GM18951 (cell line): ENCODE measurements around the gene RHO.

Experiments
- POLR2A ChIP-seq: IDR thresholded peaks from 4 replicates; pipeline ENCODE4 v1.6.1; 2011; ENCODE audit warnings: mild to moderate bottlenecking; ENCODE audit not compliant: insufficient read length, insufficient read depth; ENCODE audit errors: extremely low read depth
- in situ Hi-C: fragments of 300-500 bp; cut with MboI; formaldehyde crosslinking; loops from one replicate; pipeline ENCODE4 v1.12.0; 2022; ENCODE audit warnings: low sequenced_read_pairs, mixed read lengths, inconsistent platforms; ENCODE audit not compliant: unreplicated experiment

The RHO gene

DNA sequence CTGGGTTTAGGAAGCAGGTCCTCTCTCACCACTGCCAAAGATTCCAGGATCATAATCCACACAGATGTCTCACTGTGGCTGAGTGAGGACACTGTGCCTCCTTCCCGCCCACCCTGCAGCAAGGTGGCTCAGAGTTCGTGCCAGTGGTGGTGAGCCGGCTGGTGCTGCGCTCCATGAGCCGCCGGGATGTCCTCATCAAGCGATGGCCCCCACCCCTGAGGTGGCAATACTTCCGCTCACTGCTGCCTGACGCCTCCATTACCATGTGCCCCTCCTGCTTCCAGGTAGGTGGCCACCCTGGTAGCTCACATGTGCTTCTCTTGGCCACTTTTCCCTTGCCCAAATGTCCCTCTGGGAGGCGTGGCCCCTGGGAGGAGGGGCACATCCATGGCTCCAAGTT, 9.0 kb upstream of the RHO start:
- no peak for TF ChIP-seq POLR2A
- in situ Hi-C loops, result no loop called here

DNA sequence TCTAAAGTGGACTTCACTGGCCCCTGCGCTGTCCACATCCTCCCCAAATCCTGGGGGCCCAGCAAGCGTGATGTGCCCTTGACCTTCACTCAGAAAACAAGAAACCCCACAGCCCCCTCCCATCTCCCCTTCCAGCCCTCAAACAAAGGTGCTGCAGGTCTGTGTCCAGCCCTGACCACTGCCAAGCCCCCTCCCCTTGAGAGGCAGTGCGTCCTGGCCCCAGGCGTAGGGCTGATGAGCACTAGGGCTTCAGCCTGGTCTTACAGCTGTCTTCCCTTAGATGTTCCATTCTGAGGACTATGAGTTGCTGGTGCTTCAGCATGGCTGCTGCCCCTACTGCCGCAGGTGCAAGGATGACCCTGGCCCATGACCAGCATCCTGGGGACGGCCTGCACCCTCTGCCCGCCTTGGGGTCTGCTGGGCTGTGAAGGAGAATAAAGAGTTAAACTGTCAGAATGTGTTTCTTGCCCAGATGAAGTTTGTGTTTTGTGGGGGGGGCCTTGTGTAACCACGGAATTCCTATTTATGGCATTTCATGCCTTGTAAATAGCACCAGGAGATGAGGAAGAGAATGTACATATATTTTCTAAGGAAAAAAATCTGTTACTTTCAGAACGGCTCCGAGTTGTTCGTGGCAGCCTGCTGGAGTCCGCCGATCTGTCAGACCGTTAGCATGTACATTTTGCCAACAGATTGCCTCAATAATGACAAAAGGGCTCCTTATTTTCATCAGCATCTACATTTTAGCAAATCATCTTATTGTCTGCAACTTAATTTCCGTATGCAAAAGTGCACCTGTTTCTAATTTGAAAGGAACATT, 8.3 kb upstream of the RHO start:
- in situ Hi-C loops, result no loop called here
- no peak for TF ChIP-seq POLR2A

- in situ Hi-C loops, result no loop called here
- no peak for TF ChIP-seq POLR2A
Measured at GRCh38 chr3:129520960-129521359, 7.5 kb upstream of the RHO start.

- in situ Hi-C loops, result no loop called here
- no peak for TF ChIP-seq POLR2A
Measured at GRCh38 chr3:129521611-129522010, 6.8 kb upstream of the RHO start.

- no peak for TF ChIP-seq POLR2A
- in situ Hi-C loops, result no loop called here
Measured at GRCh38 chr3:129522953-129523352, 5.5 kb upstream of the RHO start.

- no peak for TF ChIP-seq POLR2A
- in situ Hi-C loops, result no loop called here
Measured at GRCh38 chr3:129524081-129524480, 4.4 kb upstream of the RHO start.

GRCh38 chr3:129525341-129525968, 3.0 kb upstream of the RHO start:
- in situ Hi-C loops, result no loop called here
- TF ChIP-seq POLR2A, result no peak

- TF ChIP-seq POLR2A, result no peak
- in situ Hi-C loops, result no loop called here
Measured at GRCh38 chr3:129526121-129526900, 2.1 kb upstream of the RHO start.

DNA sequence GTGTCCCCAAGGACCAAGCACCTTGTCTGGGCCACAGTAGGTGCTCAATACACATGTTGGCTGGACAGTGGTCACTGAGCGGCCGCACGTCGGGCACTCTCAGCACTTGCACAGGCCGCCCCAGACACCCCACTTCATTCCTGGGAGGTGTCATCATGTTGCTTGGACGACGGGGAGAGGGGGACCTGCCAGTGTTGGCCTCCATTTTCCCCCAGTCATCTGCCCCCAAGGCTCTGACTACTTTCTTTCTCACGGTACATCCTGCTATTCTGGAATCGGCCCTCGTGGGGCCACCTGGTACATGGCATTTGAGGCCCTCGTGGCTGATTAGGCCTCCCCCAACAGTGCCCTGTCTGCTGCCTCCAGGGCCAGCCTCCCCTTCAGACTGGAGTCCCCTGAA, 1.2 kb upstream of the RHO start:
- no peak for TF ChIP-seq POLR2A
- in situ Hi-C loops, result no loop called here

GRCh38 chr3:129529436-129530210, 1.2 kb downstream of the RHO start:
- no peak for TF ChIP-seq POLR2A
- in situ Hi-C loops, result no loop called here

GRCh38 chr3:129530251-129530791, 1.9 kb downstream of the RHO start:
- in situ Hi-C loops, result no loop called here
- TF ChIP-seq POLR2A, result no peak

DNA sequence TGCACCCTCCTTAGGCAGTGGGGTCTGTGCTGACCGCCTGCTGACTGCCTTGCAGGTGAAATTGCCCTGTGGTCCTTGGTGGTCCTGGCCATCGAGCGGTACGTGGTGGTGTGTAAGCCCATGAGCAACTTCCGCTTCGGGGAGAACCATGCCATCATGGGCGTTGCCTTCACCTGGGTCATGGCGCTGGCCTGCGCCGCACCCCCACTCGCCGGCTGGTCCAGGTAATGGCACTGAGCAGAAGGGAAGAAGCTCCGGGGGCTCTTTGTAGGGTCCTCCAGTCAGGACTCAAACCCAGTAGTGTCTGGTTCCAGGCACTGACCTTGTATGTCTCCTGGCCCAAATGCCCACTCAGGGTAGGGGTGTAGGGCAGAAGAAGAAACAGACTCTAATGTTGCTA, 2.4 kb downstream of the RHO start:
- in situ Hi-C loops, result no loop called here
- no peak for TF ChIP-seq POLR2A

GRCh38 chr3:129531699-129532098, 3.3 kb downstream of the RHO start:
- TF ChIP-seq POLR2A, result no peak
- in situ Hi-C loops, result no loop called here

- no peak for TF ChIP-seq POLR2A
- in situ Hi-C loops, result no loop called here
Measured at GRCh38 chr3:129532261-129532660, 3.8 kb downstream of the RHO start.
